HCT116 (cell line): ENCODE data around the gene SLC25A33.

Experiments used
- CBX3 ChIP-seq: IDR thresholded peaks from 2 replicates; pipeline ENCODE4 v1.6.1; 2012; ENCODE audit warnings: low read depth
- CEBPB ChIP-seq: IDR thresholded peaks from 2 replicates; pipeline ENCODE4 v1.6.1; 2012; ENCODE audit warnings: low read depth
- ELF1 ChIP-seq: IDR thresholded peaks from 2 replicates; pipeline ENCODE4 v1.6.1; 2012; ENCODE audit warnings: low read depth, borderline replicate concordance
- EZH2phosphoT487 ChIP-seq: fragments of 200-600 bp; IDR thresholded peaks from 2 replicates; pipeline ENCODE4 v1.6.1; 2018; ENCODE audit warnings: antibody characterized with exemption, borderline replicate concordance
- POLR2A ChIP-seq: IDR thresholded peaks from 2 replicates; pipeline ENCODE4 v1.7.0; 2011; ENCODE audit warnings: borderline replicate concordance; ENCODE audit not compliant: insufficient read depth, insufficient read length; ENCODE audit errors: extremely low read depth
- RAD21 ChIP-seq: IDR thresholded peaks from 2 replicates; pipeline ENCODE4 v1.6.1; 2012; ENCODE audit warnings: low read depth, mild to moderate bottlenecking
- TCF7L2 ChIP-seq: IDR thresholded peaks from 2 replicates; pipeline ENCODE4 v1.7.0; 2011; ENCODE audit warnings: borderline replicate concordance, inconsistent platforms; ENCODE audit not compliant: insufficient read depth, insufficient read length; ENCODE audit errors: extremely low read depth
- YY1 ChIP-seq: IDR thresholded peaks from 2 replicates; pipeline ENCODE4 v1.6.1; 2011; ENCODE audit warnings: low read length, low read depth, moderate library complexity, mild to moderate bottlenecking; ENCODE audit not compliant: insufficient replicate concordance; ENCODE audit errors: extremely low read depth
- ZNF274 ChIP-seq: fragments of 200-500 bp; sonication (Bioruptor generic); IDR thresholded peaks from 2 replicates; pipeline ENCODE4 v1.6.1; 2014; ENCODE audit warnings: mild to moderate bottlenecking, low read depth, low read length, inconsistent platforms
- TF ChIP-seq, protein P1 (sequence below), 3 experiments: fragments of 200-600 bp in 1 of 3; sonication (generic) in 1 of 3; IDR thresholded peaks in 2 of 3; conservative IDR thresholded peaks in 1 of 3; 2 replicates each; pipeline ENCODE4 v1.5.1; 2012 to 2017; ENCODE audit warnings: low read depth in 2 of 3, low read length in 2 of 3, antibody characterized with exemption in 1 of 3, borderline replicate concordance in 1 of 3, control low read depth in 1 of 3, mild to moderate bottlenecking in 1 of 3, mixed read lengths in 1 of 3, mixed run types in 1 of 3, moderate library complexity in 1 of 3; ENCODE audit not compliant: insufficient read depth in 1 of 3

DNA sequence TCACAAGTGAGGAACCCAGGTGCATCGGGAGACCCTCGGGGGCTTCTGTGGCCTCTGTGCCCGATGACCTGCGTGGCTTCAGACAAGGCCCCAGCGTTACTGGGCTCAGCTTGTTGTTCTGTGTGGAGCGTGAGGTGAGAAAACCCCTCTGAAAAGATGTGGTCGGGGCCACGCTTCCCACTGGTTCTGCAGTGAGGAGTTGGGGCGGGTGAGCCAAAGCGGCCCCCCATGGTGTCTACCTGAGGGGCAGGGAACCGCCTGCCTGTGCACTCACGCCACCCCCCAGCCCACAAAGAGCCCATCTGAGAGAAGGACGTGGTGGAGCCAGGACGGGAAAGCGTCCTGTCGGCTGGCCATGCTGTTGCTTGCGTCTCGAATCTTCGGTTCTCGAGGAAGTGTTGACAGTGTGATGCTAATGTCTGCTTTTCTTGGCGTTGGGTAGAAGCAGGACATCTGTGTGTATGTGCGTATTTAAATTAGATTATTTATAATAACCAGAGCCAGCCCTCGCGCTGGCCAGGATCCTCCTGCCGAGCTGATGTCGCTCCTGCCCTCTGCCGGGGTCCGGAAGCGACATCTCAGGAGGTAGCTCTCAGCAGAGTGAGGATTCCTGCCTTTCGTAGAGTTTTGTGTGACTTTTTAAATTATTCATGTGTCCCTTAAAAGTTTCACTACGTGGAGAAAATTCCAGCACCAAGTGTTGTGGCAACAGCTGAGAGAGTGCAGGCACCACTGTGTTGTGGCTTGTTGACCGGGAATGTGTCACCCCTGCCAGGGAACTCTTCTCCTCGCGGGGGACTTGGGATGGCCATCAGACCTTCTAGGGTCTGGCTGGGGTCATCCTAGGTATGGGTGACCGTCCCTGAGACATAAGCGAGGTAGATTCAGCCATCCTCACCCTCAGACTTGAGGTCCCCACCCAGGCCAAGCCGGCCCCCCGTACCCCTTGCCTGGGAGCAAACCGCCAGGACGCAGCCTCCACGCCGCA lies 64.8 kb downstream of the SLC25A33 start:
- TF ChIP-seq POLR2A (no peak), ZNF274 (no peak), EZH2phosphoT487 (no peak), YY1 (no peak), TCF7L2 (no peak), CBX3 (no peak), CEBPB (no peak), RAD21 (no peak), ELF1 (no peak)
- TF ChIP-seq, protein P1, sequence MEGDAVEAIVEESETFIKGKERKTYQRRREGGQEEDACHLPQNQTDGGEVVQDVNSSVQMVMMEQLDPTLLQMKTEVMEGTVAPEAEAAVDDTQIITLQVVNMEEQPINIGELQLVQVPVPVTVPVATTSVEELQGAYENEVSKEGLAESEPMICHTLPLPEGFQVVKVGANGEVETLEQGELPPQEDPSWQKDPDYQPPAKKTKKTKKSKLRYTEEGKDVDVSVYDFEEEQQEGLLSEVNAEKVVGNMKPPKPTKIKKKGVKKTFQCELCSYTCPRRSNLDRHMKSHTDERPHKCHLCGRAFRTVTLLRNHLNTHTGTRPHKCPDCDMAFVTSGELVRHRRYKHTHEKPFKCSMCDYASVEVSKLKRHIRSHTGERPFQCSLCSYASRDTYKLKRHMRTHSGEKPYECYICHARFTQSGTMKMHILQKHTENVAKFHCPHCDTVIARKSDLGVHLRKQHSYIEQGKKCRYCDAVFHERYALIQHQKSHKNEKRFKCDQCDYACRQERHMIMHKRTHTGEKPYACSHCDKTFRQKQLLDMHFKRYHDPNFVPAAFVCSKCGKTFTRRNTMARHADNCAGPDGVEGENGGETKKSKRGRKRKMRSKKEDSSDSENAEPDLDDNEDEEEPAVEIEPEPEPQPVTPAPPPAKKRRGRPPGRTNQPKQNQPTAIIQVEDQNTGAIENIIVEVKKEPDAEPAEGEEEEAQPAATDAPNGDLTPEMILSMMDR (IDR thresholded peaks at IDR 0.05 in 2 of 3, conservative IDR thresholded peaks at IDR 0.05 in 1 of 3; ENCODE audit: borderline replicate concordance in 1 of 3, insufficient read depth in 1 of 3, low read depth in 2 of 3, low read length in 2 of 3), result no peak
